Stimulated activated CD4-positive, alpha-beta T cell treated with anti-CD3 and anti-CD28 coated beads, Interleukin-2, amount 100 ng/mL, for 24 hours (primary cell): ENCODE measurements around the gene TDG.

Experiments used
- DNase-seq, 2 donors: peaks; one replicate each; pipeline ENCODE4 v3.0.0-alpha.2; 2020

TDG gene

GRCh38 chr12:103965590-103966504 lies at the start of gene TDG:
TSS of gene TDG (plus strand) at chr12:103965872. CDS start at chr12:103966038, 166 bp downstream.
- peak; percentile 94 to 98 for DNase-seq

DNA sequence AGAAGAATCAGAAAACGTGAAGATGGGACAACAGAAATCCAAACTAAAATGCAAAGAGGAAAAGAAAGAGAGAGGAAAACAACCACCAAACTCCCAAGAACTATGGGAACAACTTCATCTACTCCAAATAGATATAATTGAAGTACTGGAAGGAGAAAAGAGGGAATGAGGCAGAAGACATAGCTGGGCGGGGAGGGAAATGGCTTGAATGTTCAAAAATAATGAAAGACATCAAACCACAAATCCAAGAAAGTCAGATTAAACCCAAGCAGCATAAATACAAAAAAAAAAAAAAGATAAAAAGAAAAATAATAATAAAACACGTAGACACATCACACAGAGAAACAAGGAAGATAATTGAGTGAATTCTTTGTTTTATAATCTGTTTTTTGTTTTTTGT lies 47.8 kb upstream of the TDG start:
- DNase-seq: no peak

DNA sequence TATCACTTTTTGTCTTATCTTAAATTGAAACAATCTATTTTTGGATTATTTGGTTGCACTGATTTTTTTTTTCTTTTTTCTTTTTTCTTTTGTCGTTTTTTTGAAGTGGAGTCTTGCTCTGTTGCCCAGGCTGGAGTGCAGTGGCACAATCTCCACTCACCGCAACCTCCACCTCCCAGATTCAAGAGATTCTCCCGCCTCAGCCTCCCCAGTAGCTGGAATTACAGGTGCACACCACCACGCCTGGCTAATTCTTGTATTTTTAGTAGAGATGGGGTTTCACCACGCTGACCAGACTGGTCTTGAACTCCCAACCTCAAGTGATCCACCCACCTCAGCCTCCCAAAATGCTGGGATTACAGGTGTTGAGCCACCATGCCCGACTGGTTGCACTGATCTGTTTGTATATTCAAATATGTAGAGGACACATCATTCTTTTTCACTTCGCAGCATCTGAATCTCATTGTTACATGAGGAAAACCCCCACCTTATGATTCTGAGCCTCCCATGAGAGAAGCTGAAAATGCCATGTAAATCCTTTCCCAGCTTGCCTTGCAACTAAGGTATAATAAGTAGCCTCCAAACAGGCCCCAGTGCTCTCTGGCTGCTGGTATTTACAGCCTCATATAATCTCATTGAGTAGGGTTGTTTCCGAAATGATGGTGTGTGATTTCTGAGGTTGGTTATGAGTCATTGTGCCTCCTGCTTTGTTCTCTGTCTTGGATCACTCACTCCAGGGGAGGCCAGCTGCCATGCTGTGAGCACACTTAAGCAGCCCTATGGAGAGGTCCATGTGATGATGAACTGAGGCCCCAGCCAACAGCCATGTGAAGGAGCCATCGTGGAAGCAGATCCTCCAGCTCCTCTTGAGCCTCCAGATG lies 40.7 kb upstream of the TDG start:
- peak; percentile 49 to 51 for DNase-seq

DNA sequence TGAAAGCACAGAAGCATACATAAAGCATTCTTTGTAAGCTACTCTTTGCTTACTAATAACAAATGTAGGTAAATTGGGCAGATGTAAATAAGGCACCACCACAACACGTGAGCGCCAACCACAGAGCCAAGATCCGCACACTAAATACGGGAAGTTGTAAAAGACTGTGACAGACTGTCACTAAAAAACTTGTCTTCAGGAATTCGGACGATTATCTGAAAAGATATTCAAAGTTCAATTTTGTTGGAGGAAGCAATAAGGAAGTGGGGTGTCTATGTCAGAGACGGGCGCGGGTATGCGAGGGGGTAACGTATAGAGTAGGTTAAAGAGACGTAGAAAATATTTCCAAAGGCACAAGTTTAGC lies 37.0 kb upstream of the TDG start:
- peak; percentile 54 to 55 for DNase-seq

GRCh38 chr12:103929046-103929783 lies 36.5 kb upstream of the TDG start:
- DNase-seq: peak; percentile 79 to 81

DNA sequence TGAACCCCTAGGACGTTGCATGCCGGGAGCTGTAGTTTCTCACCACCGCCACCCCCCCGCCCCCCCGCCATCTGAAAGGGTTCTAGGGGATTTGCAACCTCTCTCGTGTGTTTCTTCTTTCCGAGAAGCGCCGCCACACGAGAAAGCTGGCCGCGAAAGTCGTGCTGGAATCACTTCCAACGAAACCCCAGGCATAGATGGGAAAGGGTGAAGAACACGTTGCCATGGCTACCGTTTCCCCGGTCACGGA lies 36.0 kb upstream of the TDG start:
- no peak for DNase-seq

- DNase-seq: peak; percentile 99 to 100
Observed at GRCh38 chr12:103930034-103930786, 35.5 kb upstream of the TDG start, which contains the start of gene HSP90B1. TSS of gene HSP90B1 (plus strand) at chr12:103930410. CDS start at chr12:103930516, 106 bp downstream.

DNA sequence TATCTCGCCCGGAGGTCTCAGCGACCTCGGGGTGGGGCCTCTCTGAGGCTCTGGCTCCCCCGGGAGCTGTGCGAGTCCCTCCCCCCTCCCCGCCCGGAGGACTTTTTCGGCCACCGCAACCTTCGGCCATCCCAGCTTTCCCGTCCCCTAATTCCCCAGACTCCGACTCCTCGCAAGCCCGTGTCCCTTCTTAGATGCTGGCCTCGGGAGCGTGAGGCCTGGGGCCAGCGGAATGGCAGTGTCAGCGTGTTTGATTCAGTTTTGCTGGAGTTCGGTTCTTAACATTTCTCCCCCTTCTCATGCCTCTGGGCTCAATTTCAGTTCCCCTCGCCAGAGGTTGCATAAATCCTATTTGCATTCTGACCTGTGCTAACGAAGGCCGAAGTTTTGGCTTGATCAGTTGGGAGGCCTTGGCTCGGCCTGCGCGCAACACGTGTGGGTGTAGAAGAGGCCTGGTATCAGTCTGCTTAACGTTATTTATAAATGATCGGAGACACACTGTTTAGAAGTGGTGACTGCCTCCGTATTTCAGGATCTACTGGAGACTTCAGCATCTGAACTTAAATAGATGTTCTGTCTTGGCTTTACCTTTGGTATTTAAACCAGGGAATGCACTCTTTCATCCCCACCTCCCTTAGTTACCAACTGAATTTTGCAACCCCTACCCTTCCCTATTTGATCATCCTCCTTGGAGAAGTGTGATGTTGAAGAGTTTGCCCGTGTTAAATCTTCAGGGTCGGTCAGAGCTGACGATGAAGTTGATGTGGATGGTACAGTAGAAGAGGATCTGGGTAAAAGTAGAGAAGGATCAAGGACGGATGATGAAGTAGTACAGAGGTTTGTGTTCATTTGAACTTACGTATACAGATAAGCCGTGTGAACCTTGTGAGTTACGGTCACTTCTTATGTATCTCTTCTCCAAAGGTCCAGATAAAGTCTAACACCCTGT lies 34.6 kb upstream of the TDG start:
- peak; percentile 39 to 54 for DNase-seq

DNA sequence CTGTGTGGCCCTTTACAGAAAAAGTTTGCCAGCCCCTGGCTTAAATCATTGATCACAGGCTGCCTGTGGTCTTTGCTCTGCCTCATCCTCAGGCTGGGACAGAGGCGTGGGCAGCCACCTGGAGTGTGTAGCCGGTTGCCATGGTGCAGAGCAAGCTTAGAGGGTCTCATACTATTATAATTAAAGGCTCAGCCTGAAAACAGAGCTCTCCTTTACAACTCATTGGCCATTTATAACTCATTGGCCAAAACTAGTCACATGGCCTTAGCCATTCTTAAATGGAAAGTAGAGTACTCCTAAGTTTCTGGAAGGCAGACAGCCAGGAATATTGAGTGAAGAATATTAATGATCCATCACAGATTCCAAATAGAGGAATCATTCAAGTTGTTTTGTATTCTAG lies 32.4 kb upstream of the TDG start:
- no peak for DNase-seq

- DNase-seq: no peak
Observed at GRCh38 chr12:103936679-103937078, 29.0 kb upstream of the TDG start.

DNA sequence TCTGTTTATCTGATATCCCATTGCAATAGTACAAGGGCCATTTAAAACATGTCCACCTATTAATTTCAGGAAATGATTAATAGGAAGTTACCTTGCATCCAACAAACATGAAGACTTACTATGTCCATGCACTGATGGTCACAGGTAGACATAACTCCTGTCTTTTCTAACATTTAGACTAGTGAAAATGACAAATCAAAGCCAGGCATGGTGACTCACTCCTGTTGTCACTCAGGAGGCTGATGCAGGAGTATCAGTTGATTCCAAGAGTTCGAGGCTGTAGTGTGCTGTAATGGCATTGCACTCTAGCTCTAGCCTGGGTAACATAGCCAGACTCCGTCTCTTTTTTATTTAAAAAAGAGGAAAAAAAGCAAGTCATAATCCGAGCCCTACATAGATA lies 20.7 kb upstream of the TDG start:
- DNase-seq: no peak

- no peak for DNase-seq
Observed at GRCh38 chr12:103947871-103948555, 17.7 kb upstream of the TDG start.

- no peak for DNase-seq
Observed at GRCh38 chr12:103948746-103949406, 16.8 kb upstream of the TDG start.

DNA sequence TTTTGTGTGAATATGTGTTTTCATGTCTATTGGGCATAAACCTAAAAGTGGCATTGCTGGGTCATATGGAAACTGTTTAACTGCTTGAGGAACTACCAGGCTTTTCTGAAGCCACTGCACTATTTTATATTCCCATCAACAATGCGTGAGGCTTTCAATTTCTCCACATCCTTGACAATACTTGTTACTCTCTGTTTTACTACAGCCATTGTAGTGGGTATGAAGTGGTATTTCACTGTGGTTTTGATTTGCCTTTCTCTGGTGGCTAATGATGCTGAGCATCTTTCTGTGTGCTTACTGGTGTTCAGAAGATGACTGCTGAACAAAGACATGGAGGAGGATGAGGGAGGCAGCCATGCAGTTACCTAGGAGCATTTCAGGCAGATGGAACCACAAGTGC lies 13.2 kb upstream of the TDG start:
- DNase-seq: no peak

- DNase-seq: no peak
Observed at GRCh38 chr12:103955811-103956508, 9.7 kb upstream of the TDG start.

DNA sequence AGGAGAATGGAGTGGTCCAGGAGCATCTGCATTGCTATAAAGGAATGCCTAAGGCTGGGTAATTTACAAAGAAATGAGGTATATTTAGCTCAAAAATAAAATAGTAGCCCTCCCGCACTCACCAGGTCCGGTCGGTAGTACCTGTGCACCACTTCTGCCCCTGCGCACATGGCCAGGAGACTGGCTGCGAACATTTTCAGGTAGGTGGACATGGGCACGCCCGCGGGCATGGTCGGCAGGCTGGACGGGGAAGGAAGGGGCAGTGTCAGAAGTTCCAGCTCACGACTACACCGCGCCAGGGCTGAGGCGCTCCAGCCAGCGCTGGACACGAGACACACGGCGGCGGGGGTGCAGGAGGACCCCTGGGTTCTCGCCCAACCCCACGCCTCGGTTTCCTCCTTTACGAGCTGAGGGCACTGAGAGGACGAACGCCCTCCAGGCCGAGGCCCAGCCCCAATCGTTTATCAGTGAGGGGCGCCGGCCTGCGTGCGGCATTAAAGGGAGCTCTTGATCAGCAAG lies 9.1 kb upstream of the TDG start:
- DNase-seq: peak in 1 of 2 donors; percentile 29

DNA sequence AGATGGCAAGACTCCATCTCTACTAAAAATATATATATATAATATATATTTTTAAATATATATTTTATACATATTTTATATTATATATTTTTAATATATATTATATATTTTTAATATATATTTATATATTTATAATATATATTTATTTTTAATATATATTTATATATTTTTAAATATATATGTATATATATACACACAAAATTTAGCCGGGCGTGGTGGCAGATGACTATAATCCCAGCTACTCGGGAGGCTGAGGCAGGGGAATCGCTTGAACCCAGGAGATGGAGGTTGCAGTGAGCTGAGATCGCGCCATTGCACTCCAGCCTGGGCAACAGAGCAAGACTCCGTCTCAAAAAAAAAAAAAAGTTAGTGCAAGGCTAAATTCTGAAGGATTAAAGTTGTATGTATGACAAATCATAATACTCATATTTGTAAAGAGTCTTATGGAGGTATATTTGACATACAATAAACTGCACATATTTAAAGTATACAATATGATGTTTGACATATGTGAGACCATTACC lies 7.7 kb upstream of the TDG start:
- DNase-seq: no peak

DNA sequence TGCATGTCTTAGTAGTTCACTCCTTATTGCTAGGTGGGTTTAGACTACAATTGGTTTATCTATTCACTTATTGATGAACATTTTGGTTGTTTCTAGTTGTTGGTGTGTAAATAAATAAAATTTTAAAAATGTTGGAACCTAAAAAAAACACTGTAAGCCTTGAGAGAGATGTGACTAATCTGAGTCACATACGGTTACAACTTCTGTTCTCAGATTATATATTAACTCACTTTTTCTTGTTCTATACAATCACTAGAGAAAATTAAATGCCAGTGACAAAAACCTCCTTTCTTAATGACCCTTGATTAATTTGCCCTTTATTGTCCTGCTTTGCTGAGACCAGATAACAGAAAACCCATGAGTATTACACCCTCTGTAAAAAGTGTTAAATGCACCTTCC lies 7.1 kb upstream of the TDG start:
- no peak for DNase-seq
